Erythroblast (primary cell): ENCODE measurements around the gene BTBD2.

Experiments used
- GATA1 ChIP-seq: IDR thresholded peaks from 2 replicates; pipeline ENCODE4 v1.6.1; 2011; ENCODE audit warnings: low read depth, mild to moderate bottlenecking, control low read depth, low read length, moderate library complexity
- POLR2A ChIP-seq: IDR thresholded peaks from 2 replicates; pipeline ENCODE4 v1.6.1; 2011; ENCODE audit warnings: mild to moderate bottlenecking, low read length

DNA sequence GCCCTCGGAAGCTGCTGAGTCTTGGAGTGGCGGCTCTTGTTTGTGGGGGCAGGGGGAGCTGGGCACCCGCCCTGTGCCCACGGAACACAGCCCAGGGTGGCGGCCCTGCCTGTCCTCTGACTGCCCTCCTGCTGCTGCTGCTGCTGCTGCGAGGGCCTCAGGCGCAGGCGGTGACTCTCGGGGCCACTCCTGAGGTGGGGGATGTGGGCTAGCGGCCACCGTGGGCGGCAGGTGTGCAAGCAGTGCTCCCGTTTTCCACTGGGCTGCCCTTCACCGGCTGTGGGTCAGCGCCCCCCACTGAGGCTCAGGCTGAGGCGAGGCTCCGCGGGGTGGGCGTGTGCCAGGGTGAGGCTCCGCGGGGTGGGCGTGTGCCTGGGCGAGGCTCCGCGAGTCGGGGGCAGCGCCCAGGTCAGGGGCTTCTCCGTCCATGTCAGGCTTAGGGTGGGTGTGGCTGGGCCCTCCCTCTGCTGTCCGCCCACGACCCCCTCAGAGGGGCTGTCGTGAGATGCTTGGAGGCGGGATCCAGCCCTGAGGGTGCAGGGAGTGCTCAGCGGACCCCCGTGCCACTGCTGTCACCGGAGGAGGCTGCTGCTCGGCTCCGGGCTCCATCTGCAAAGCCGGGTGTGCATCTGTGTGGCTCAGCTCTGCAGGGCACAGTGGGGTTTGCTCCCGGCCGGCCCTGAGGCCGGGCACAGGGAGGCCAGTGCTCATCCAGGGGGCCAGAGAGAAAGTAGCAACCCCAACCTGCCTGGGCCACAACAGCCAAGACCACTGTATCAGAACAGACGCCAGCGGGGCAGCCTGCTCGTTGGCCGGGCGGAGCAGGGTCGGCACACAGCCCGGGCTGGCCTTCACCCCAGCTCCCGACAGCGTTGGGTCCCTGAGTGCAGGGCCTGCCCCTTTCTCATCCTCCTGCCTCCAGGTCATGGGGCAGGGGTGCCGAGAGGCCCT is 60.1 kb downstream of the BTBD2 start:
- TF ChIP-seq POLR2A, result no peak
- TF ChIP-seq GATA1, result no peak
